Measurements from ENCODE around the gene ABCG1.
A peak's percentile ranks its signal among the peaks of the same experiment; 100 is the strongest.

ABCG1 gene

GRCh38 chr21:42306366-42307035 is 87.6 kb downstream of the ABCG1 start:
- no peak for DNase-seq (ENCODE audit: low spot score)

GRCh38 chr21:42307106-42307505 is 88.2 kb downstream of the ABCG1 start:
- DNase-seq (ENCODE audit: low spot score) = no peak

GRCh38 chr21:42308161-42308913 is 89.4 kb downstream of the ABCG1 start:
- DNase-seq (ENCODE audit: low spot score) = no peak

GRCh38 chr21:42308914-42309752 is 90.2 kb downstream of the ABCG1 start:
- no peak for DNase-seq (ENCODE audit: low spot score)

- DNase-seq (ENCODE audit: low spot score) = peak; percentile 85
Measured at GRCh38 chr21:42309753-42310213, 90.8 kb downstream of the ABCG1 start.

- DNase-seq (ENCODE audit: low spot score) = no peak
Measured at GRCh38 chr21:42310411-42311001, 91.6 kb downstream of the ABCG1 start.

- DNase-seq (ENCODE audit: low spot score) = no peak
Measured at GRCh38 chr21:42311160-42311559, 92.2 kb downstream of the ABCG1 start.

GRCh38 chr21:42311816-42312625 is 93.1 kb downstream of the ABCG1 start:
- DNase-seq (ENCODE audit: low spot score) = no peak

GRCh38 chr21:42312626-42313104 is 93.7 kb downstream of the ABCG1 start:
- DNase-seq (ENCODE audit: low spot score) = no peak

GRCh38 chr21:42313501-42313969 is 94.6 kb downstream of the ABCG1 start:
- no peak for DNase-seq (ENCODE audit: low spot score)

GRCh38 chr21:42314616-42315295 is 95.8 kb downstream of the ABCG1 start:
- no peak for DNase-seq (ENCODE audit: low spot score)

- DNase-seq (ENCODE audit: low spot score) = peak; percentile 67
Measured at GRCh38 chr21:42315296-42315891, 96.5 kb downstream of the ABCG1 start, which contains the start of gene TFF3. Gene TFF3, minus strand, starts transcription at chr21:42315409. Its CDS starts 35 bp downstream, at chr21:42315374.

- DNase-seq (ENCODE audit: low spot score) = no peak
Measured at GRCh38 chr21:42316891-42317290, 98.0 kb downstream of the ABCG1 start.

GRCh38 chr21:42317341-42317741 is 98.4 kb downstream of the ABCG1 start:
- no peak for DNase-seq (ENCODE audit: low spot score)

- DNase-seq (ENCODE audit: low spot score) = no peak
Measured at GRCh38 chr21:42317826-42318746, 99.1 kb downstream of the ABCG1 start.

GRCh38 chr21:42319376-42319775 is 100.4 kb downstream of the ABCG1 start:
- DNase-seq (ENCODE audit: low spot score) = no peak

GRCh38 chr21:42319851-42320572 is 101.1 kb downstream of the ABCG1 start:
- no peak for DNase-seq (ENCODE audit: low spot score)

GRCh38 chr21:42320791-42321190 is 101.9 kb downstream of the ABCG1 start:
- no peak for DNase-seq (ENCODE audit: low spot score)

Data from HuH-7 (cell line).